NOMO-1 treated with dmso at 0.1 percent for 144 hours (cell line): ENCODE data around the gene PRELID3B.
A peak's percentile ranks its signal among the peaks of the same experiment; 100 is the strongest.
"Not testable (repeated sequence)": the region's sequence is repeated elsewhere in the genome, so short reads cannot be mapped to it uniquely, and the experiment has no call there.

ENCODE experiments used
- DNase-seq: peaks from one replicate; lab custom pipeline; 2025; ENCODE audit not compliant: unreplicated experiment; lab: John Stamatoyannopoulos, UW

Gene PRELID3B

DNA sequence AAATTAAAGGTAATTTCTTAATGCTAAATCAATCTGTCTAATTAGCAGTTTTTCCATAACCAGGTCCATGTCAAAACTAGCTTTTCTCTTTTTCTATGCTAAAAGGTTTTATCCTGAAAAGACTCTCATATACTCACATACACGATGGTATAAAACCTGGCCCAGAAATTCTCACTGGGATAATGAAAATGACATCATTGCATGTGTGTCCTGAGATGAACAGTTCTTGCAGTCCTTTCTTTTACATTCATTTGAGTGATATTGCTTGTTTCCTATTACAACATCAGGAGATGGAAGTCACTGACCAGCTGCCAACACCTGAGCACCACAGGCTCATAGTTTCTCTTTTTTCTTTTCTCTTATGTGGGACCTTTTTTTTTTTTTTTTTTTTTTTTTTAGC lies 7.9 kb upstream of the PRELID3B start:
- DNase-seq, result no peak

DNA sequence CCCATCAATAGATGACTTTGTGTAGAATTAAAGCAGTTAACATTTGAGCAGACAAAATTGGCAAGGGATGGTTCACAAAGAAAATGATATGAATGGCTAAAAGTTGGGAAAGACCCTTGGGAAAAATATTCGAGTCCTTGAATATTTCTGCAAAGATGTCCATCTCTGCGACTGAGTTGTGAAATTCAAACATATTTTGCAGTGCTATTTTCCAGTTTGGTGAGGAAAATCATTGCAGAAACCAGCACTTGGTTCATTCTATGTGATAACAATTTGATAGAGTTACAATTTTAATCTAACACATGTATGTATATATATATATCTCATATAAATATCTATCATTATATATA lies 6.1 kb upstream of the PRELID3B start:
- no peak for DNase-seq

DNA sequence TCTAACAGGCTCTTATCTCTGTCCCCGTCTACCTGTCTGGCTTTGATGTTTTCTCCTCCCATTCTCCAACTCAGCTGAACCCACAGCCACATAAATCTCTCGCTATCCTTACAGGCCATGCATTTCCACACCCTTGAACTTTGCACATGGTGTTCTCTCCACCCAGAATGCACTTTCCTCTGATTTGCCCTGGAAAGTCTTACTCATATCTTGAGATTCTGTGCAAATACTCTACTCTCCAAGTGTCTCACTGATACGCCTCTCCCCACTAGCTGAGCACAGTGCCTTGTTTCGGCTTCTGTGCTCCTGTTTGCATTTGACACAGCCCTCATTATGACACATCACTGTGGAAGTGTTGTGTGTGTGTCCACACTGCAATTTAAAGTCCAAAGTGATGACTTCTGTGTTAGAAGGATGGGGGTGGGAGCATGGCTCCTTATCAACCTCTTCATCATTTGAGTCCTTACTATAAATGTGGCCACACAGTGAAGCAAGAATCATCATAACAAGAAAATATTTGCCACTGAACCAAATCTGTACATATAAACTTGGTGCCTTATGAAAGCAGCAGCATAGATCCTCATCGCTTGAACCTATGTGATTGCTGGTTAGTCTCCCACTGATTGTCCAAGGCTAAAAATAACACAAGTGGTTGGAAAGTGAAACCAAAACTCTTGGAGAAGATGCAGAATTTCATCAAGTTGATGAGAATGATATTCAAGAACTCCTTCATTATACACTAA lies 5.5 kb upstream of the PRELID3B start:
- DNase-seq, result no peak

DNA sequence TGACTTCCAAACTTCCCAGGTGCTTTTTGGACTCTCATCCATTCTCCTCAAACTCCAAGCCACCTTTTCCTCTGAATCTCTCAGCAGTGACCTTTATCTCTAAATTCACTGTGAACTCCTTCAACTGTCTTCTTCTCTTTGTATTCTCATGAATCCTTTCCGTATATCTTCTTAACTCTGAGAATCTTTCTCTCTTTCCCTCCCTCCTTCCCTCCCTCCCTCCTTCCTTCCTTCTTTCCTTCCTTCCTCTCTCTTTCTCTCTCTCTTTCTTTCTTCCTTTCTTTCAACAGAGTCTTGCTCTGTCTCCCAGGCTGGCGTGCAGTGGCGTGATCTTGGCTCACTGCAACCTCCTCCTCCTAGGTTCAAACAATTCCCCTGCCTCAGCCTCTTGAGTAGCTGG lies 4.3 kb upstream of the PRELID3B start:
- DNase-seq, result no peak

DNA sequence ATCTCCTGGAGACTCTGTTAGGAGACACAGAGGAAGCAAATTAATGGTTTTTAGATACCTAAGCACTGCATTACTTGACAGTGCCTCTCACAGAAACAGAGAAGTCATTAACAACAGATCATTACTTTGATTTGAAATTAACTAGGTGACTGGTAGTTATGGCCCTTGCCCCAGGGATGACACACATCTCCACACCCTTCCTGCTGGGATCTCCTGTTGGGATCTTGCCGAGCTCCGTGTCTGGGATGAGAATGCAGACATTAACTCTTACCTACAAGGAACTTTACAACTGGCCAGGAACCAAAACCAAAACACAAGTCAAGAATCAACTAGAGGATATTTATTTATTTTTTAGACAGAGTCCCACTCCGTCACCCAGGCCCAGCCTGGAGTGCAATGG lies 2.2 kb upstream of the PRELID3B start:
- DNase-seq, result no peak

DNA sequence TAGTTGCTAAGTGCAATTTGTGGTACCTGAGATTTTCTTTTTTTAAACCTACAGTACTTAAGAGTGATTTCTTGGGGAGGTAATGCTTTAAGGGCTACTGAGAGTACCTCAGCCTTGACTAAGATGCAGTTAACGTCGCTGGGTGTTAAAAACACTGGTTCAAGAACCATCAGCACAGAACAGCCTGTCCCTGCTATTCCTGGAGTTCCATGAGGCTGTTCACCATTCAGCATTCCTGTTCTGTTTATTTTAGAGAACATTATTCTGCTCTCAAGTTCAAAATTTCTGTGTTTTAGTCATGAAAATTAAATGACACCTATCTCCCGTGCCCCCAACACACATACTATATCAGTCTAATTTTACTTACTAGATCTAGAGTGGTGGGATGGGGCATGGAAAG lies 1.7 kb upstream of the PRELID3B start:
- no peak for DNase-seq

DNA sequence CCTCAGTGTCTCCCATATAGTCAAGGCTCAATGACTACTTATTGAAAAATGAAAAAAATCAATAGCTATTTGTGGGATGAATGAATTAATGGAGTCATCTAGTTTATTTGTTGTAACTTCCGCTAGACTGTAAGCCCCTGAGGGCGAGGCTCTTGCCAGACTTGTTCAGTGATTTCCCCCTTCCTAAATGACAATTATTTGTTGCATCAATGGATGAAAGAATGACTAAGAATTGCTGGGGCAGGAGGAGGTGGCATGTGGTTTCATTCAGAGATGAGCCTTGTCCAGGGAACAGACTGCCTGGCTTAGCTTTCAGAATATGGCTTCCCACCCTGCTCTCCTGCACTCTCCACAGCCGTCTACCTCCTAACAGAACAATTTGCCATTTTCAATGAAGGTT lies 1.1 kb upstream of the PRELID3B start:
- peak; percentile 43 for DNase-seq

DNA sequence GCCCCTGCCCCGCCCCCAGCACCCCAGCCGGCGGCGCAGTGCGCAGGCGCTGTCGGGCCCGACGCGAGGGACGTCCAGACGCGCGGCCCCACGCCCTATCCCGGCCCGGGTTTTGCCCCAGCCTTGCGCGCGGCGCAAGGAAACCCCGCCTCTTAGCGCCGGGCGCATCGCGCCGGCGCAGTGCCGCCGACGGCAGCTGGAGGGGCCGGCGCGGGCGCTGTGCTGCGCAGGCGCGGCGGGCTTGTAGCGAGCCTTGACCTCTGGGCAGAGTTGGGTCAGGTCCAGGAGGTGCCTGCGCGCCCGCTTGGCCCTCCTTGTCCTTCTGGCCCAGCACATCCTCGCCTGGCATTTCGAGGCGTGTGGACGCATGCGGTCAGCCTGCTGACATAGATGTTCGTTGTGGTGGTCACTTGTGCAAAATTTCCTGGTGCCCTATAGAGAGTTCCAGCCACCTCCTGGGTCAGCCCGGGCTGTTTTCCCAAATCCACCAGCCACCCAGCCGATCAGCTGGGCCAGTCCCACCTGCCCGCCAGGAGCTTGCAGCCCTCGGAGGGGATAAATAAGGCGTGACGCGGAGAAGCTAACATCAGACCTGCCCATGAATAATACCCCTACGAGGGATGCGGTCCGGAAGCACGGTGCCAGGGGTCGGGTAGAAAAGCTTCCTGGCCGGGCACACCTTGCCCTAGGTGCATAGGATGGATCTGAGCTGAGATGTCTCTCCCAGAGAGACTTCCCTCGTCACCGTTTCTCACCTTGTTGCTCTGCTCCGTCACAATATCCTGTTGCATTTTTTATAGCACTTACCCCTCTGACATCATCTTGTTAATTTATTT lies 428 bp upstream of the PRELID3B start:
- DNase-seq, result peak; percentile 88

DNA sequence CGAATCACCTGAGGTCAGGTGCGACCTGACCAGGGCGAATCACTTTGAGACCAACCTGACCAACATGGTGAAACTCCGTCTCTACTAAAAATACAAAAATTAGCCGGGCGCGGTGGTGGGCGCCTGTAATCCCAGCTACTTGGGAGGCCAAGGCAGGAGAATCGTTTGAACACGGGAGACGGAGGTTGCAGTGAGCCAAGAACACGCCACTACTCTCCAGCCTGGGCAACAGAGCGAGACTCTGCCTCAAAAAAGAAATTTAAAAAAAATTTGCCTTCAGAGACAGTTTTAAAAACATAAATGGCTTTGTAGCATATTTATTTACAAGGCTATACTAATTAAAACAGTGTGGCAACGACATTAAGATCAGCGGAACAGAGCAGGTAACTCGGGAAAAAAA lies 1.1 kb downstream of the PRELID3B start:
- DNase-seq, result not testable (repeated sequence)

DNA sequence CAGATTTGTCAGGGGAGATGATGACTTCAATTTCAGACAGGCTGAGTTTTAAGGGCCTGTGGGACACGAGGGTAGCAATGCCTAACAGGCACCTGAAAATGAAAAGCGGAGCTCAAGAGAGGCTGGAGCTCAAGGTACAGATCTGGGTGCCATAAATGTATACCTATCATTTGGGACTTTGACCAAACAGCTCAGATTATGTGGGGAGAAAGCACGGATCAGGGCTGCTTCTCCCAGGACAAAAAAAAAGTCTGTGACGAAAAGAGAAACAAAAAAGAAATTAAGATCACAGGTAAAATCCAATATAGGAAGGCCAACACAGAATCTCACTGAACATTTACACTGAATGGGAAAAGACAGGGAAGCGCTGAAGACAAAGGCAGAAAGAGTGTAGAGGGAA lies 1.9 kb downstream of the PRELID3B start:
- no peak for DNase-seq

DNA sequence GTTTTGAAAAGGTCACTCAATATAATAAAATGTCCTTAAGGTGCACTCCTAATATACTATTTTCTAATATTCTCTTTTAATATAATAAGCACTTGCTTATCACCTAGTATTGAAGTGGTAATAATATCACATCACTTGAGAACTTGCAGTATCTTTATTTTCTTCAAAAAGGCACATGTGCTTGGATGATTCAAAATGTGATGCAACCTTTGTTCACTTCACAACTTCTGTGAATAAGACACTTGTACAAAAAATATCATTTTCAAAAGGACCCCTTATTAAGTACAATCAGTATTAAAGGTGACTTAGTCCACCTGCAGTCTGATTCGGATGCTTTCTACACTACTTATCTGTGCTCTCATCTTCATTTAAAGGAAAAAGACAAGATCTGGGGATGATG lies 3.4 kb downstream of the PRELID3B start:
- no peak for DNase-seq

DNA sequence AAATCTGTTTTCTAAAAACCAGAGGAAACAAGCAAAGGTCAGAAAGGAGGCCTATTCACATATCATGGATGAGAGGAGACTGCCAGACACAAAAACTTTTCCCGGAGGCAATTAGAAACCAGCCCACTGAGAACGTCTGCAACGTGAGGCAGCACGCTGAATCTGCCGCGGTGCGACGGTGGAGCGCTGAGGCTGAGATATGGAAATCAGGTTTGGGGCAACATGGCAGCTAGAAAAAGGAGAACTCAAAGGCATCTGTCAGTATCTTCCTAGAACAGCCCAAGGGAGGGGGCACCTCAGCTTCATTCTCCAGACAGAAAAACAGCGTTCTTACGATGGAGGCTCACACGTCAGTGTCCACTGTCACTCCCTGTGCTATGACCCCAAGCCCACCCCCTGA lies 5.2 kb downstream of the PRELID3B start:
- no peak for DNase-seq

DNA sequence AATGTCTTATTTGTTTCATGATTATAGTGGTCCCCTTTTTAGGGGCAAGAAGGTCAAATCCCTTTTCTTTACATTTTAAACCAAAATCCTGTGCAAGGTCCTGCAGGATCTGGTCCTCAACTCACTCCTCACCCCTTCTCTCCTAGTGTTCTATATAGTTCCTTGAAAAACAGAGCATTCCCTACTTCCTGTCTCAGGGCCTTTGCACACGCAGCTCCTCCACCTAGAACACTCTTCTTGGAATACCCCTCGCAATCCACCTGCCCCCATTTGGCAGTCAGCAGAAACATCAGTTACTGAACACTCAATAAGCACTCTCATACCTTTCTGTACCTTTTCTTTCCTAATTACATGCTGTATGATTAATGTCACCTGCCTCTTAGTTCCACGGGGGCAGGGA lies 7.2 kb downstream of the PRELID3B start:
- no peak for DNase-seq

DNA sequence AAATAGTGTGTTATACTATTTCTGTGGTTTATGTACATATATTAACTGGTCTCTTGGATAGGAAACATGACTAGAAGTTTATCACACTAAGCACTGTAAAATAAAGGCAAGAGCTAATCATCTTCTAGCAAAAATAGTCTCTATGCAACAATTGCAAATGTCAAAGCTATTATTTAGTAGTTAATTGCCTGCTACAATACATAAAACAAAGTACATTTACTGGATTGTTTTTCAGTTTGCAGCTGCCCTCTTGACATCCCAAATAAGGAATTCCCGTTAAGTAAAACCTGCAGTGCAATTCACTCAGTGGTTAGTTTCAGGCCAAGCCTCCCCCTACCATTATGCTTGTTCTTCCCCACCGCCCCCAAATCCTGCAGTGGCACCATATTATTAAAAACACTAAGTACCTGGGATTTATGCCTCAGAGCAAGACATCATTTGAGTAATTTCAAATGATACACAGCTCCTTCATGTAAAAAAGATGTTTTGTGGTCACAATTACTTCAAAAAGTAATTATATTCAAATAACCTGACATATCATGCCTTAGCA lies 8.9 kb downstream of the PRELID3B start:
- no peak for DNase-seq

DNA sequence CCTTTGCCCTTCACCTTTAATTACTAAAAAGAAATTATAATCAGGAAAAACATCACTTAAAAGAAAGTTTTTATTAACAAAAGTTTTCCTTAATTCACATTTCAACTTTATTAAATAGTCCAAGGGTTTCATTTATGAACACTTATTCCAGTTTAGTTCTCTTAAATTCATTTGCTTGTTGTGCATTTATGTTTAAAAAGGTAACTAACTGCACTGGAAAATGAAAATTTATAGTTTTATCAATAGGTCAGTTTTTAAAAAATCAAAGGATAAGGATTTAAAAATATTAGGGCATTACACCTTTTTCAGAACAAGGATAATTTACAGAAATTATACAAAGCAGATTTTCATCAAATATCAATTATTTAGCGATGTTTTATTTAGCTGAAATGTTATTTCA lies 9.5 kb downstream of the PRELID3B start:
- DNase-seq, result no peak

DNA sequence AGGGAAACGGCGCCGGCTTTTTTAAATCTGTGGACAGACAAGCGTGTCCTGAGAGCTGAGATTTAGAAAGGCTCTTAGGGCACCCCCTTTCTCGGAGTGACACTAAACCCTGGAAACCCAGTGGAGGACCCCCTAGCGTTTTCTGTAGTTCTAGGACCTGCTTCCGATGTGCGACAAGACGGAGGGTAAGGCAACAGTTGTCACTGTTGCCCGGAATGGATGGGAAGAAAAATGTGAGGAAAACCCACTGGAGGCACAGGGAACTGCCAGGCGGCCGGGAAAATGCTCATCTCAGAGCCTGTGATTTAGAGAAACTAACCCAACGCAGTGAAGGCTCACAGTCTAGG lies 9.9 kb downstream of the PRELID3B start:
- DNase-seq, result no peak

DNA sequence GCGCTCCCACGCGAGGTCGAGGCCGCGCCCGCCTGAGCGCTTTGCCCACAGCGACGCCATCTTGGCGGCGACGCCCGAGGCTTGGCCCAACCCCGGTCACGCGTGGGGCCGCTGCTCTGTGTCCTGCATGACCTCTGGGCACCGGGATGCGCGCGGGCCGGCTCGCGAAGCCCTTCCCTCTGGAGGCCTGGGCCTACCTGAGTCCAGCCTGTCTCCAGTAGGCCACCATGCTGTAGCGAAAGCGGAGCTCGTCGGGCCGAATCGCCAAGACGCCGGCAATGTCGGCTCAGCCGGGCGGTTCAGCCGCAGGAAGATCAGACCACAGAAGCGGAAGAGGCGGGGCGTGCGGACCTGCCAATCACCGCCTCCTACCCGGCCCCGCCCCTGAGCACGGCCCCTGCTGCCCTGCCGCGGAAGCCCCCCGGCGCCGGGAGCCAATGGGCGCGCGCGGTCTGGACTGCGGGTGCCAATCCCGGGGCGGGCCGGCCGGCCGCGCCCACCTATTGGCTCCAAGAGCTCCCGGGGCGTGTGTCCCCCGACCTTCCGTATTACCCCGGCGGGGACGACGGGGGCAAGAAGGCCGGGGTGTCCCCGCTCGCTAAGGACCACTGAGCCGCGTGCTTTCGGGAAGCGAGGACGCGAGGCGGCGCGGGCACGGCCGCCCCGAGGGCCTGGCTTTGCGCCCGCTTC lies 10.4 kb downstream of the PRELID3B start, which contains the start of gene ATP5F1E:
Gene ATP5F1E, minus strand, starts transcription at position 313 of the 690 bp plus-strand sequence. Its CDS starts 84 bp downstream, at position 229.
- peak; percentile 97 for DNase-seq

DNA sequence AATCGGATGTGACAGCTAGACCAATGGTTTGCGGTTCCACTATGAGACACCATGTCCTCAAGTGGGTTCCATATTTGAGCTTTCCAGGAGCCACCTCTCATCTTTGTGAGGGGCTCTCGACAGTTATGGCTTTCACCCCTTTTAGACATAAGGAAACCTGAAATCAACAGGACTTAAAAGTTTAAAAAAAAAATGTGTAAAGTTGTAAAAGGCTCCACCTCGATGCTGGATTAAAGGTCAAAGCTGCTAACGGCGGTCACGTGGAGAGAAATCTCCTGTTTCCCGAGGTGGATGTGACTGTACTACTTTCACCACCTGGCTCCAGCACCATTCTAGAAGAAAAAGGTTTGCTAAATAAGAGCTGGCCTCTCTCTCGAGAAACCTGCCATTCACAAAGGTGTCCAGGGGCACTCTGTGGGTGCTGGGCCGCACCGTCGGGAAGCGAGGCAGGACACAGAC lies 11.0 kb downstream of the PRELID3B start:
- DNase-seq, result no peak

DNA sequence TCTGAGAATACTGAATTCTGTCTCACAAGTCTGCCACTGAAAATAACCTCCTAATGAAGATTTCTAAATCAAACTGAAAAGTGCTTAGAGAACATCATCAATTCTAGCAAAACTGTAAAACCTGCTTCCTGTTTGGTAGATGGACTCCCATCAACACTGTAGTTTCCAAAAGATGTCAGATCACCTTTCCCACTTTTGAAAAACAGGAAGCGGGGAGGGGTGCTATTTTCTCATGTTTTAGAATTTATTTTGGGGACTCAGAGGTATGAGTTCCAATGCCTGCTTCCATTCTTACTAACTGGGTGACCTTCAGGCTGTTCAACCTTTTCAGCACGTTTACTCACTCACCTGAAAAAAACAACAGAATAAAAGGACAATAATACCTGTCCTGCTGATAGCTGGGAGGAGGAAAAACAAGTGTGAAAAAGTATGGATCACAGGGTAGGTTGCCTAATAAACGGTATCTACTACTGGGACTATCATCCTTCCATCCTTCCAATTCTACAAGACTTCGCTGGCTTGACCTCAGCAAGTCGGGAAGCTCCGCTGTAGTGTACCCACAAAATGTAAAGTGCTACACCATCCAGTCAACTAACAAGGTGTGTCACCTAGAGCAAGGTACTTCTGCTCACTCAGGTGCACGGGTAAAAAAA lies 11.5 kb downstream of the PRELID3B start:
- no peak for DNase-seq

DNA sequence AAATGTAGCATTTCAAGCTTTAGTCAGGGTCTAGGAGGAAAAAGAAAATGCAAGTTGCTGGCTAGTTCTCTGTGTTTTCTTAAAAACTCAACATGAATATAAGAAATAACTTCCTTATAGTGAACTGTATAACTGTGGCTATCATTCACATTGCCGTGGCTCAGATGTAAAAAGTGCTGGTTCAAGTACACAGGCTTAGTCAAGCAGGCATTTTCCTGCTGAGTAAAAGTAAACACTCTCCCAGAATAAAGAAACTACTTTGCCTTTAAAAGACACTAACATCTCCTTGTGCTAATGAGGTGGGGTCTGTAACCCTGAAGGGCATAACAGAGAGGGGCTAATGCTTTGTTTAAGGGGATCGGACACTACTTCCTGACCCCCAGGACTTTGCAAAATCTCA lies 13.8 kb downstream of the PRELID3B start:
- DNase-seq, result no peak

DNA sequence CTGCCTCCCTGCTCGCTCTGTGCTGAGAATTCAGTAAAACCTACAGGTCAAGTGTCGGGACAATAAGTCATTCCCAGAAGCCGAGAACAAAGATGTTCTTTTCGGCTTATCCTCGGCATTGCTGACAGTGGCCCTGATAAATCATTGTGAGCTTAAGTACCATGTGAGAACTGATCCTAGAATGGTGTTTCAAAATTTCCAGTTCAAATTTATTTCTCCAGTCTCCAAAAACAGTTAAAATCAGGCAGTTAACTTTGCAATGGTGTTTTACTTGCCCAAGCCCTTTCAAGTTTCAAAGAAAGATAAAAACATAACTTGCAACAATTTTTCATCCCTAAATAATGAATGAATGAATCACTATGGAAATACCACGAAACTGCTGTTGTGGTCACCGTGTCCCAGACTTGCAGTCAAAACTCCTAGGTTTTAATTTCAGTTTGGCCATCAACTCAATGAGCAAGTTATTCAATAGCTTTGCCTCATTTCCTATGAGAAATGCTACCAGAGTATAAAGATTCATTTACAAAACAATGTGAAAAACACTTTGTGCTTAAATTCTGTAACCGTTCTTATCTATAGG lies 14.8 kb downstream of the PRELID3B start:
- no peak for DNase-seq
